H1 (cell line): ENCODE results near the gene GDPD1. TPM values are rescaled to one million over a fixed set of nuclear protein-coding genes. Genes with fewer than 3 reads are reported as not detected.

Experiments
- ATF3 ChIP-seq: IDR thresholded peaks from 2 replicates; pipeline ENCODE4 v1.6.1; 2011; ENCODE audit warnings: low read depth, mild to moderate bottlenecking, low read length; ENCODE audit not compliant: insufficient read depth
- BACH1 ChIP-seq: IDR thresholded peaks from 2 replicates; pipeline ENCODE4 v1.6.1; 2012; ENCODE audit warnings: low read length, improper control_type of control experiment
- CBX5 ChIP-seq: fragments of 300-800, 300-1000 bp; sonication (generic); IDR thresholded peaks from 2 replicates; pipeline ENCODE4 v1.7.1; 2016; ENCODE audit warnings: antibody characterized with exemption, low read length, low read depth
- GTF2F1 ChIP-seq: IDR thresholded peaks from 2 replicates; pipeline ENCODE4 v1.6.1; 2012; ENCODE audit warnings: low read depth, low read length, improper control_type of control experiment, borderline replicate concordance
- NRF1 ChIP-seq: IDR thresholded peaks from 2 replicates; pipeline ENCODE4 v1.6.1; 2011; ENCODE audit warnings: mild to moderate bottlenecking, low read depth, low read length, improper control_type of control experiment
- POLR2A ChIP-seq, 2 experiments: IDR thresholded peaks; 1 replicate in 1 of 2; 2 replicates in 1 of 2; pipeline ENCODE4 v1.6.1; 2011; ENCODE audit warnings: low read depth in 2 of 2, low read length in 2 of 2, mild to moderate bottlenecking in 2 of 2; ENCODE audit errors: control extremely low read depth in 1 of 2
- polyA plus RNA-seq, 7 experiments: library from polyadenylated mRNA; depleted of rRNA in 3 of 7; stranded (reverse) in 5 of 7; unstranded in 2 of 7; fragments of >200 nt in 5 of 7; fragments of 200-250 nt in 2 of 7; gene quantifications; 1 replicate in 5 of 7; 2 replicates in 1 of 7; 4 replicates in 1 of 7; pipeline versions ENCODE4 v1.2.1 to v1.2.3, GENCODE V29; 2011 to 2013; ENCODE audit warnings: missing spikeins in 2 of 7, mixed read lengths in 2 of 7
- total RNA-seq: library from RNA; stranded (reverse); fragmentation: NEBNext Ultra II Directional; extraction: Animal tissue kit (Norgen Biotek cat#: 25700); gene quantifications from 2 replicates; pipeline ENCODE4 v1.2.1, GENCODE V29; 2021

The GDPD1 gene
- total and polyA plus RNA-seq, 2 of the 8 experiments (the other 6 are each of a cell fraction or from before 2014, with no cell fraction given), result 3.2 to 7.7 TPM

GRCh38 chr17:59185997-59186396 lies 34.3 kb upstream of the GDPD1 start (continued):
- no peak for TF ChIP-seq CBX5
- no peak for TF ChIP-seq NRF1
- TF ChIP-seq BACH1, result no peak
- no peak for TF ChIP-seq POLR2A (IDR thresholded peaks at IDR 0.05; ENCODE audit: control extremely low read depth in 1 of 2, low read depth in 2 of 2, low read length in 2 of 2)
- TF ChIP-seq GTF2F1, result no peak
- no peak for TF ChIP-seq ATF3
